ENCODE data around the gene CCT4.

CCT4 gene

GRCh38 chr2:61876400-61876799, 12.1 kb downstream of the CCT4 start:
- no peak for TF ChIP-seq ZEB2 (tag by site-specific recombination; IDR thresholded peaks at IDR 0.05)
- no peak for TF ChIP-seq HOXD13 (CRISPR knock-in tag; IDR thresholded peaks at IDR 0.05; ENCODE audit: borderline replicate concordance)
- TF ChIP-seq KLF8 (tag by site-specific recombination; IDR thresholded peaks at IDR 0.05): no peak
- TF ChIP-seq ZNF19 (tag by site-specific recombination; IDR thresholded peaks at IDR 0.05; ENCODE audit: low read depth): no peak
- TF ChIP-seq ZNF175 (tag by site-specific recombination; IDR thresholded peaks at IDR 0.05): no peak
- no peak for TF ChIP-seq ZNF324 (tag by site-specific recombination; IDR thresholded peaks at IDR 0.05)
- TF ChIP-seq, protein P1, sequence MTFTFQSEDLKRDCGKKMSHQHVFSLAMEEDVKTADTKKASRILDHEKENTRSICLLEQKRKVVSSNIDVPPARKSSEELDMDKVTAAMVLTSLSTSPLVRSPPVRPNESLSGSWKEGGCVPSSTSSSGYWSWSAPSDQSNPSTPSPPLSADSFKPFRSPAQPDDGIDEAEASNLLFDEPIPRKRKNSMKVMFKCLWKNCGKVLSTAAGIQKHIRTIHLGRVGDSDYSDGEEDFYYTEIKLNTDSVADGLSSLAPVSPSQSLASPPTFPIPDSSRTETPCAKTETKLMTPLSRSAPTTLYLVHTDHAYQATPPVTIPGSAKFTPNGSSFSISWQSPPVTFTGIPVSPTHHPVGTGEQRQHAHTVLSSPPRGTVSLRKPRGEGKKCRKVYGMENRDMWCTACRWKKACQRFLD (tag by site-specific recombination; IDR thresholded peaks at IDR 0.05): no peak
- TF ChIP-seq, protein P2, sequence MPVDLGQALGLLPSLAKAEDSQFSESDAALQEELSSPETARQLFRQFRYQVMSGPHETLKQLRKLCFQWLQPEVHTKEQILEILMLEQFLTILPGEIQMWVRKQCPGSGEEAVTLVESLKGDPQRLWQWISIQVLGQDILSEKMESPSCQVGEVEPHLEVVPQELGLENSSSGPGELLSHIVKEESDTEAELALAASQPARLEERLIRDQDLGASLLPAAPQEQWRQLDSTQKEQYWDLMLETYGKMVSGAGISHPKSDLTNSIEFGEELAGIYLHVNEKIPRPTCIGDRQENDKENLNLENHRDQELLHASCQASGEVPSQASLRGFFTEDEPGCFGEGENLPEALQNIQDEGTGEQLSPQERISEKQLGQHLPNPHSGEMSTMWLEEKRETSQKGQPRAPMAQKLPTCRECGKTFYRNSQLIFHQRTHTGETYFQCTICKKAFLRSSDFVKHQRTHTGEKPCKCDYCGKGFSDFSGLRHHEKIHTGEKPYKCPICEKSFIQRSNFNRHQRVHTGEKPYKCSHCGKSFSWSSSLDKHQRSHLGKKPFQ (tag by site-specific recombination; IDR thresholded peaks at IDR 0.05): no peak
- TF ChIP-seq ZBTB1 (tag by site-specific recombination; IDR thresholded peaks at IDR 0.05): no peak
- no peak for TF ChIP-seq ZBTB10 (tag by site-specific recombination; IDR thresholded peaks at IDR 0.05)
- TF ChIP-seq ZNF654 (tag by site-specific recombination; IDR thresholded peaks at IDR 0.05; ENCODE audit: low read depth): no peak
- no peak for TF ChIP-seq ZNF341 (tag by site-specific recombination; IDR thresholded peaks at IDR 0.05; ENCODE audit: low read depth)
- no peak for TF ChIP-seq SP7 (tag by site-specific recombination; IDR thresholded peaks at IDR 0.05)
- TF ChIP-seq ZNF174 (tag by site-specific recombination; IDR thresholded peaks at IDR 0.05): no peak
- no peak for TF ChIP-seq ZNF645 (tag by site-specific recombination; IDR thresholded peaks at IDR 0.05)
- TF ChIP-seq BCL11B (tag by site-specific recombination; IDR thresholded peaks at IDR 0.05; ENCODE audit: low read depth): no peak
- TF ChIP-seq ZNF701 (tag by site-specific recombination; IDR thresholded peaks at IDR 0.05): no peak
- TF ChIP-seq ZNF830 (tag by site-specific recombination; IDR thresholded peaks at IDR 0.05; ENCODE audit: low read depth): no peak
- no peak for TF ChIP-seq ZNF157 (tag by site-specific recombination; IDR thresholded peaks at IDR 0.05)
- TF ChIP-seq, protein P3, sequence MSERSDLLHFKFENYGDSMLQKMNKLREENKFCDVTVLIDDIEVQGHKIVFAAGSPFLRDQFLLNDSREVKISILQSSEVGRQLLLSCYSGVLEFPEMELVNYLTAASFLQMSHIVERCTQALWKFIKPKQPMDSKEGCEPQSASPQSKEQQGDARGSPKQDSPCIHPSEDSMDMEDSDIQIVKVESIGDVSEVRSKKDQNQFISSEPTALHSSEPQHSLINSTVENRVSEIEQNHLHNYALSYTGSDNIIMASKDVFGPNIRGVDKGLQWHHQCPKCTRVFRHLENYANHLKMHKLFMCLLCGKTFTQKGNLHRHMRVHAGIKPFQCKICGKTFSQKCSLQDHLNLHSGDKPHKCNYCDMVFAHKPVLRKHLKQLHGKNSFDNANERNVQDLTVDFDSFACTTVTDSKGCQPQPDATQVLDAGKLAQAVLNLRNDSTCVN (tag by site-specific recombination; optimal IDR thresholded peaks at IDR 0.05): no peak
- CTCF ChIA-PET: no interaction called here
- no peaks in the 10 kb centered on the region for H3K9me3 ChIP-seq (ENCODE audit: control insufficient read depth, insufficient read depth, low read depth, low read length)
- no peak overlapping the region for H3K4me3 ChIP-seq (ENCODE audit: low read depth, low read length)
- POLR2A ChIA-PET: no interaction called here
- no peaks in the 10 kb centered on the region for H3K4me1 ChIP-seq (ENCODE audit: control insufficient read depth, insufficient read depth, low read length)
- no peak overlapping the region for H3K27ac ChIP-seq (ENCODE audit: extremely low read depth, low read depth, low read length)
- H3K36me3 ChIP-seq (ENCODE audit: control insufficient read depth in 2 of 2, insufficient read depth in 1 of 2, low read length in 2 of 2): peaks cover 98% of the 10 kb centered on the region in 2 experiments

Data from HEK293 (cell line).